Upper lobe of left lung (tissue), 6 donors: ENCODE results near the gene SHISAL1. TPM values are rescaled to one million over a fixed set of nuclear protein-coding genes. Genes with fewer than 3 reads are reported as not detected.

Experiments used
- ATAC-seq, 2 donors: fragments of 200-7000 bp; cut with Tn5 transposase; one replicate each; pipeline ENCODE4 v1.9.1; 2022; ENCODE audit warnings: mild to moderate bottlenecking in 2 of 2, moderate library complexity in 2 of 2; ENCODE audit not compliant: low FRiP score in 2 of 2
- DNase-seq, 2 donors: peaks; one replicate each; pipeline ENCODE4 v3.0.0-alpha.2; 2019 to 2020
- H3K27ac ChIP-seq, 4 donors: fragments of 200-600 bp; sonication (generic); one replicate each; pipeline ENCODE4 v1.5.1; 2016 to 2019
- H3K27me3 ChIP-seq, 4 donors: fragments of 200-600 bp; sonication (generic); one replicate each; pipeline ENCODE4 v1.5.1; 2017 to 2019
- H3K36me3 ChIP-seq, 4 donors: fragments of 200-600 bp; sonication (generic); one replicate each; pipeline ENCODE4 v1.5.1; 2016 to 2019
- H3K4me1 ChIP-seq, 4 donors: fragments of 200-600 bp; sonication (generic); one replicate each; pipeline ENCODE4 v1.5.1; 2018 to 2019
- H3K4me3 ChIP-seq, 4 donors: fragments of 200-600 bp; sonication (generic); one replicate each; pipeline ENCODE4 v1.5.1; 2017 to 2019; ENCODE audit warnings: mild to moderate bottlenecking in 2 of 4, moderate library complexity in 1 of 4
- H3K9me3 ChIP-seq, 4 donors: fragments of 200-600 bp; sonication (generic); one replicate each; pipeline ENCODE4 v1.5.1; 2018 to 2019
- CTCF ChIP-seq, 6 experiments: fragments of 450-650 bp in 4 of 6; fragments of 200-600 bp in 2 of 6; sonication (generic) in 2 of 6; IDR thresholded peaks; one replicate each; pipeline ENCODE4 v1.5.1; 2016 to 2019; ENCODE audit warnings: antibody characterized with exemption in 6 of 6
- EP300 ChIP-seq, 4 donors: sonication (generic); formaldehyde crosslinking; IDR thresholded peaks; one replicate each; pipeline ENCODE4 v1.5.1; 2017; ENCODE audit warnings: antibody characterized with exemption in 4 of 4, control low read depth in 2 of 4
- POLR2A ChIP-seq, 4 donors: fragments of 450-650 bp; IDR thresholded peaks; one replicate each; pipeline ENCODE4 v1.5.1; 2016 to 2017; ENCODE audit warnings: antibody characterized with exemption in 4 of 4, mild to moderate bottlenecking in 2 of 4
- POLR2AphosphoS5 ChIP-seq, 2 donors: sonication (generic); formaldehyde crosslinking; IDR thresholded peaks; one replicate each; pipeline ENCODE4 v1.5.1; 2017; ENCODE audit warnings: antibody characterized with exemption in 2 of 2
- WGBS, 2 donors: methylation state at CpG; one replicate each; pipeline ENCODE4 v1.1.5; 2017 to 2018; 5-methylcytosine and 5-hydroxymethylcytosine counted together
- total RNA-seq, 6 donors: library from RNA; depleted of rRNA in 4 of 6; stranded (reverse); fragments of >200 nt in 4 of 6; gene quantifications; one replicate each; pipeline versions ENCODE4 v1.1.0 to v1.2.1, GENCODE V29; 2016 to 2021
- donor health status: DM: no; HTN: no; CAD: no; lungs with moderate emphysema.
- donor health status: DM: no; HTN: yes; CAD: no; lungs with severe emphysema.

The SHISAL1 gene
- total RNA-seq, 6 donors from 2014 or later, result 0.11 to 1.0 (median 0.20) TPM; not detected in 1

DNA sequence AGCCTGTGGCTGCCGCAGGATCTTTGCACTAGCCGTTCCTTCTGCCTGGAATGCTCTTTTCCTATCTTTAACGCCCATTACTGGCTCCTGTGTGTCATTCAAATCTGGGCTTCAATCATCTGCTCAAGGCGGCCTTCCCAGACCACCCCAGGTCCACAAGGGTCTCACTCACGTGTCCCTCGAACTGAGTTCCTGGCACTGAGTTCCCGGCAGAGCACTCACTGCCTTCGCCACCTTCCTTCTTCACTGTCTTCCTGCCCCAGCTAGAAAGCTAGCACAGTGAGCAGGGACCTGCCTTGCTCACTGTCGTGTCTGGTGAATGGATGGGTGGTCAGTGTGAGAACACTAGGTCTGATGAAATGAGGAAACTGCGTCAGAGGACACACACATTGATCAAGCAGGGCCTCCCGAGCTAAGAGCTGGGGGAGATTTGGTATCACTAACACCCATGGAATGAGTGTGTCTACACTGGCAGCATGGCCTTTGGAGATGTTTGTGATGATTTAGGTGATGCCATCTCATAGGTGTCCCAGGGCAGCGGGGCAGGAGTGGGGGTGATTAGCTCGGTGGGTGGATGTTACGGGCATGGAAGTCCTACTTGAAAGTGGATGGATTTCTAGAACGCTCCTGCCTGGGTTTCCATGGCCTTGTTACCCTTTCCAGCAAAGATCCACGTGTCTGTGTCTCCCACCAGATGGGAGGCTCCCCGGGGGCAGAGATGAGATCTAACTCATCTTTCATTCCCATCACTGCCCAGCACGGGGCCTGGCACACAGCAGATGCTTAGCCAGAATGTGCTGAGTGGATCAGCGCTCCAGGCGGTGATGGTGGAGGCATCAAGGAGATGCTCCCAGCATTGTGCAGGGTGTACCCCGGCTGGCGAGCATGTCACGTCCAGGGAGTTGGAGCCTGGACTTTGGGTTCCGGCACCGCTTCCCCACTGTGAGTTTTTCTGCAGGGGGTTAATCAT is 64.5 kb downstream of the SHISAL1 start:
- Histone ChIP-seq H3K4me3 (no peak overlapping the region), H3K9me3 (peaks cover 0 to 18% (median 6%) of the 10 kb centered on the region in 4 donors), H3K27ac (no peak overlapping the region), H3K27me3 (no peaks in the 10 kb centered on the region), H3K36me3 (no peaks in the 10 kb centered on the region), H3K4me1 (no peaks in the 10 kb centered on the region)
- TF ChIP-seq POLR2AphosphoS5 (IDR thresholded peaks at IDR 0.05) (no peak), POLR2A (IDR thresholded peaks at IDR 0.05) (no peak), CTCF (IDR thresholded peaks at IDR 0.05) (no peak), EP300 (IDR thresholded peaks at IDR 0.05) (no peak)
- ATAC-seq, result no peak
- DNase-seq, result no peak
- WGBS, 2 donors, result 86 to 88% methylated on average over 18 to 25 of the region's 25 CpGs

- H3K4me3 ChIP-seq, result no peak overlapping the region
- no peak overlapping the region for H3K27ac ChIP-seq
- DNase-seq, result no peak
- H3K36me3 ChIP-seq, result no peaks in the 10 kb centered on the region
- no peak for ATAC-seq
- no peaks in the 10 kb centered on the region for H3K27me3 ChIP-seq
- WGBS, 2 donors, result 100% methylated on average over 3 of the region's 5 CpGs; no CpG with 5 or more reads in 1 of the 2 donors
- no peaks in the 10 kb centered on the region for H3K4me1 ChIP-seq
- TF ChIP-seq POLR2A (IDR thresholded peaks at IDR 0.05) (no peak), POLR2AphosphoS5 (IDR thresholded peaks at IDR 0.05) (no peak), CTCF (IDR thresholded peaks at IDR 0.05) (no peak), EP300 (IDR thresholded peaks at IDR 0.05) (no peak)
- peaks cover 0 to 18% (median 6%) of the 10 kb centered on the region in 4 donors for H3K9me3 ChIP-seq
These were observed 65.4 kb downstream of the SHISAL1 start for GRCh38 chr22:44247346-44247745.

DNA sequence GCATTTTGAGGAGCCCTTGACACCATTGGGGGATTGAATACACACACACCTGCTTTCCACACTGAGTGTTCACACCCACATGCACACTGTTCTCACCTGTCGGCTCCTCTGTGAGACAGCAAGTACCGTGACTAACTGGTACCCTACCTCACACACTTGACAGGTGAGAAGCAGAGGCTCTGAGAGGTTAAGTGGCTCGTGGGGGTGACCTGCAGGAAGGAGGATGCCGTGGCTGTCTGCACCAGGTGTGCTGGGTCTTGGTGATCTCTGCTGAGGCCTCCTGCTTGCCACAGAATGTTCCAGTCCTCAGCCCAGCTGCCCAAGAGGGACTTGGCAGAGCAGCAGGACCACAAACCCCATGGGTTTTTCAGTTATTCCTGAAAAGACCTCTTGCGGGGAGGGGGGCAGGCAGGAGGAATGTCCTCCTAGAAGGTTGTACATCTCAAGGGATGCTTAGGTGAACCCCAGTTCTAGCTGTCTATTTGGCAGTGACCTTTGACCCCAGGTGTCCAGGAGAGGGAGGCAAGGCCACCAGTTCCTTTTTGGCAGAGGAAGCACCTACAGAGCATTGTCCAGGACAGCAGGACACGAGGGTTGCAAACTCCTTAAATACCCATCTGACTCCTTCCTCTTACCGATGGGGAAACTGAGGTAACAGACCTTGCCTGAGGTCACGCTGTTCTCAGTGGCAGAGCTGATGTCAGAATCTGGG is 66.0 kb downstream of the SHISAL1 start:
- Histone ChIP-seq H3K4me3 (no peak overlapping the region), H3K4me1 (no peaks in the 10 kb centered on the region), H3K27ac (no peak overlapping the region), H3K27me3 (no peaks in the 10 kb centered on the region), H3K9me3 (peaks cover 0 to 18% (median 6%) of the 10 kb centered on the region in 4 donors), H3K36me3 (no peaks in the 10 kb centered on the region)
- ATAC-seq (no peak), DNase-seq (no peak)
- TF ChIP-seq EP300 (IDR thresholded peaks at IDR 0.05), result no peak
- no peak for TF ChIP-seq POLR2AphosphoS5 (IDR thresholded peaks at IDR 0.05)
- TF ChIP-seq POLR2A (IDR thresholded peaks at IDR 0.05), result no peak
- TF ChIP-seq CTCF (IDR thresholded peaks at IDR 0.05), result no peak
- 82 to 95% methylated on average over 4 to 8 of the region's 8 CpGs for WGBS, 2 donors

GRCh38 chr22:44245867-44246266 is 66.9 kb downstream of the SHISAL1 start:
- DNase-seq (peak in 1 of 2 donors; percentile 29), ATAC-seq (no peak)
- H3K27ac ChIP-seq, result no peak overlapping the region
- H3K4me3 ChIP-seq, result no peak overlapping the region
- H3K36me3 ChIP-seq, result no peaks in the 10 kb centered on the region
- TF ChIP-seq POLR2AphosphoS5 (IDR thresholded peaks at IDR 0.05) (no peak), POLR2A (IDR thresholded peaks at IDR 0.05) (no peak), EP300 (IDR thresholded peaks at IDR 0.05) (no peak), CTCF (IDR thresholded peaks at IDR 0.05) (no peak)
- WGBS, 2 donors, result 78 to 89% methylated on average over 8 of the region's 8 CpGs
- H3K9me3 ChIP-seq, result peaks cover 0 to 18% (median 6%) of the 10 kb centered on the region in 4 donors
- H3K27me3 ChIP-seq, result no peaks in the 10 kb centered on the region
- H3K4me1 ChIP-seq, result no peaks in the 10 kb centered on the region
